ENCODE data around the gene RHBDF2.

The RHBDF2 gene

DNA sequence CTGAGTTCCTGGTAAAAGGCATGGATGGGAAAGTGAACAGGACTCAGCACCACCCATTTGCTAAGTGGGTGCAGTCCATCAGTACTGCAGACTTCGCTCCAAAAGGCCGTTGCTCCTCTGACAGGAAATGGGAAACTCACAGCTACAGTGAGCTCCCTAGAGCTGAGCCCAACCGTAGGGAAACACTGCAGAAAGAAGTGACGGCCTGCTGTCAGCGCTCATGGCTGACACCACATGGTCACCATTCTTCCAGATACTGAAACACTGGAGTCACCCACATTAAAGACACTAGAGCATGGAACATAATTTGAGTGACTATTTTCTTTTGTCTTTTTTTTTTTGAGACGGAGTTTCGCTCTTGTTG lies 80.2 kb downstream of the RHBDF2 start:
- TF ChIP-seq ZNF384 (IDR thresholded peaks at IDR 0.05) (no peak), ELF4 (IDR thresholded peaks at IDR 0.05) (no peak), CTBP1 (IDR thresholded peaks at IDR 0.05; ENCODE audit: borderline replicate concordance) (no peak), BHLHE40 (IDR thresholded peaks at IDR 0.05; ENCODE audit: borderline replicate concordance) (no peak), L3MBTL2 (conservative IDR thresholded peaks at IDR 0.05) (no peak), NFRKB (IDR thresholded peaks at IDR 0.05) (no peak), FOXK2 (IDR thresholded peaks at IDR 0.05) (no peak), LEF1 (IDR thresholded peaks at IDR 0.05; ENCODE audit: borderline replicate concordance) (no peak), FOXM1 (IDR thresholded peaks at IDR 0.05; ENCODE audit: borderline replicate concordance) (no peak), HDGF (IDR thresholded peaks at IDR 0.05; ENCODE audit: borderline replicate concordance) (no peak), SP1 (IDR thresholded peaks at IDR 0.05) (no peak), FOXA1 (IDR thresholded peaks at IDR 0.05) (no peak), TARDBP (IDR thresholded peaks at IDR 0.05) (no peak), SUZ12 (IDR thresholded peaks at IDR 0.05) (no peak), PKNOX1 (IDR thresholded peaks at IDR 0.05) (no peak), ARNT (IDR thresholded peaks at IDR 0.05) (no peak)
- DNase-seq (ENCODE audit: extremely low spot score), result no peak
- ChIA-PET POLR2A (no interaction called here), CTCF (interaction anchor here (0.7 to 1.2 kb wide), 3 partner anchors 12 to 87 kb away, joined by 3 to 5 read pairs (median 3); no protein-coding TSS in a partner anchor)
